Activated CD4-positive, alpha-beta T cell treated with anti-CD3 and anti-CD28 coated beads, Interleukin-2, amount 50 U/mL, for 16 hours (primary cell): ENCODE measurements around the gene LRP11.
"Not testable (repeated sequence)": the region's sequence is repeated elsewhere in the genome, so short reads cannot be mapped to it uniquely, and the experiment has no call there.

ENCODE experiments used
- DNase-seq: peaks from one replicate; pipeline ENCODE4 v3.0.0-alpha.2; 2020

LRP11 gene

DNA sequence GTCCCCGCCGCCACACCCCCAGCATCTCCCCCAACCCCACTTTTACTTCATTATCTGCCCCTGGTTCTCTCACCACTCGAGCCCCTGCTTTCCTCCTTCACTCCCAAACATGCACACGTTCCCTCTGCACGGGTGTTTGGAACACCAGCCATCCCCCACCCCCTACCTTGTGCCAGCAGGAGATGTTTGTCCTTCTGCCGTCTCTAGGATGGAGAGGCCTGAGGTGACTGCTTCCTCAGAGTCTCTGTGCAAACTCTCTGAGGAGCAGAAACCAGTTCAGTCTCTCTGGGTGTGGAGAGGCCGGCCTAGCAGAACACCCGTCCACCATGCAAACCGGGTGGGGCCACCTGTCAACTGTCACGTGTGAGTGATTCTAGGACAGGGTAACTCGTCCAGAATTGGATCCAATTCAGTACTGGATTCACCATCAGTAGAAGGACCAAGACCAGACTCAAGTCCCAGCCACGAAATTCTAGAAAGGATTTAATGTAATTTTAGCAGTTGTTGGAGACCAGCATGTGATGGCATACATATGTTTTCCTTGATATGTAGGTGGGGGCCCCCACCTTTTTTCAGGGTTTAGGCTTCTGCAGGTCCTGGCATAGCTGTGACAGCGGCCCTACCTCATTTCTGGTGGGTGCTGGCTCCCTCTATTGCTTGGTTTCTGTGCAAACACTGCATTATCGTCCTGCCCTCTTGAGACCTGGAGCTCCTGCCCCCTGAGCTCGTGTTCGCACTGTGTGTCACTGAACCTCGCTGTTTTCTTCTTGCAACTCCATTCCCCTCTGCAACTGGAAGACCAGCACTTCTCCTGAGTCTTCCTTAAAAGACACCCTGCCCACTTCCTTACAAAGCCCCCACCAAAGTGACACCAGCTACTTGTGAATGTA, 33.9 kb upstream of the LRP11 start, which contains the start of gene RAET1E:
TSS of gene RAET1E (minus strand) at position 259 of the 890 bp plus-strand sequence. CDS start 7,212 bp downstream, outside the sequence.
- DNase-seq: no peak

DNA sequence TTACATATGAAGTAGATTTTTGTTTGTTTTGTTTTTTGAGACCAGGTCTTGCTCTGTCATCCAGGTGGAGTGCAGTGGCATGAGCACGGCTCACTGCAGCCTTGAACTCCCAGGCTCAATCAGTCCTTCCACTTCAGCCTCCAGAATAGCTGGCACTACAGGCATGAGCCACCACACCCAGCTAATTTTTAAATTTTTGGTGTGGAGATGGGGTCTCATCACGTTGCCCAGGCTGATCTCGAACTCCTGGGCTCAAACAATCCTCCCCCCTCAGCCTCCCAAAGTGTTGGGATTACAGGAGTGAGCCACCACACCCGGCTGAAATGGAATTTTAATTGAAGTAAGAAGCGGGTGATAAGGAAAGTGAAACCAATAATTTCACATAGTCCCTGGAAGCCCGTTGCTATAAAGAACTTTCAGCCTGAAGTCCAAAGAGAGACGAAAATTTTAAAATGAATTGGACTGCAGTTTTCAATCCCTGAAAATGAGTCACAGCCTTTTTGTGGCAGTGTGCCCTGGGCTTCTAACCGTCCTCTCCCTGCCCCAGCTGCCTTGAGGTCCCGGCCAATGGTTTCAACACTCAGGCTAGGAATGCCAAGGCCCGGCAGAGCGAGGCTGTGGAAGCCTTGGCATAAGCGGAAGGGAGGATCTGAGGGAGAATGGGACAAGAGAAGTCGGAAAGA, 33.0 kb upstream of the LRP11 start:
- DNase-seq: no peak

DNA sequence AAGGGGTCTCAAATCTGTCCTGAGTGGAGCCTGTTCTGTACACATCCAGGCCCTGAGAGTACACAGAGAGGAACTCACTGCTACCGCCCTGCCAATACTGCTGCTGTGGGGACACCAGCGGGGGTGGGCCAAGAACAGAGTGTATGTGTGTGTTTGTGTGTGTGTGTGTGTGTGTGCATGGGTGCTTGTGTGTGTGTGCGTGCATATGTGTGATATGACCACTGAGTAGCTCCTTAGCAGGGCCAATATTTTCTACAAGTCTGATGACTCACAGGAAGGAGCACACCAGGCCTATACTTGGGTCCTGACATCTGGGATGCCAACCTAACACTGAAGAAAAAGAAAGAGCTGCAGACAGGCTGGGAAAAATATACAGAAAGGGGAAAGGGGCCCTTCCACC, 32.3 kb upstream of the LRP11 start:
- no peak for DNase-seq

DNA sequence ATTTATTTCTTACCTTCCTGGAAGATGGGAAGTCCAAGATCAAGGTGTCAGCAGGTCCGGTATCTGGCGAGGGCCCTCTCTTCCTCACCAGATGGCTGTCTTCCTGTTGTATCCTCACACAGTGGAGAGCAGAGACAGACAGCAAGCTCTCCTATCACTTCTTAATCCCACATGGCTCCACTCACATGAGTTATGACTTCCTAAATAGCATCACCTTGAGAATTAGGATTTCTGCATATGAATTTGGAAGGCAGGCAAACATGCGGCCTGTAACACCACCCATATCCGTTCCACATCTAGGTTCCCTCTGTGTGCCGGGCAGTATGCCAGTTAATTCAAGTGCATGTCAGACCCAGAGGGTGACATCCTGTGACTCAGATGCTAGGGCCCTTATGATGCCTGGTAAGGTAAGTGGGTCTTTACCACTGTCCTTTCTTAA, 31.7 kb upstream of the LRP11 start:
- peak; percentile 20 for DNase-seq

DNA sequence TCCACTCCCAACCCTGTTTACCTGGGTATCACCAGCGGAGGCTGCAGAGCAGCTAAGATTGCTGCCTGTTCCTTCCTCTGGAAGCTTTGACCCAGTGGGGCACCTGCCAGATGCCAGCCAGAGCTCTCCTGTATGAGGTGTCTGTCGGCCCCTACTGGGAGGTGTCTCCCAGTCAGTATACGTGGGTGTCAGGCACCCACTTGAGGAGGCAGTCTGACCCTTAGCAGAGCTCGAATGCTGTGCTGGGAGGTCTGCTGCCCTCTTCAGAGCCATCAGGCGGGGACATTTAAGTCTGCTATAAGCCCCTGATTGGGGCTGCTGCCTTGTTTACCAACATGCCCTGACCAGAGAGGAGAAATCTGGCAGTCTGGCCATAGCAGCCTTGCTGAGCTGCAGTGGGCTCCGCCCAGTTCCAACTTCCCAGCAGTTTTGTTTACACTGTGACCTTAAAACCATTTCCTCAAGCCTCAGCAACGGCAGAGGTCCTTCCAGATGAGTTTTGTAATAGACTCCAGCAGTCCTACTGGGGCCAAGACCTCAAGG, 31.0 kb upstream of the LRP11 start:
- DNase-seq: no peak

DNA sequence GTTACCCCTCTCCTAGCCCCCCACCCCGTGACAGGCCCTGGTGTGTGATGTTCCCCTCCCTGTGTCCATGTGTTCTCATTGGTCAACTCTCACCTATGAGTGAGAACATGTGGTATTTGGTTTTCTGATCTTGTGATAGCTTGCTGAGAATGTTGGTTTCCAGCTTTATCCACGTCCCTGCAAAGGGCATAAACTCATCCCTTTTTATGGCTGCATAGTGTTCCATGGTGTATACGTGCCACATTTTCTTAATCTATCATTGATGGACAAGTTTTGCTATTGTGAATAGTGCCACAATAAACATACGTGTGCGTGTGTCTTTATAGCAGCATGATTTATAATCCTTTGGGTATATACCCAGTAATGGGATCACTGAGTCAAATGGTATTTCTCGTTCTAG, 27.7 kb upstream of the LRP11 start:
- not testable (repeated sequence) for DNase-seq

DNA sequence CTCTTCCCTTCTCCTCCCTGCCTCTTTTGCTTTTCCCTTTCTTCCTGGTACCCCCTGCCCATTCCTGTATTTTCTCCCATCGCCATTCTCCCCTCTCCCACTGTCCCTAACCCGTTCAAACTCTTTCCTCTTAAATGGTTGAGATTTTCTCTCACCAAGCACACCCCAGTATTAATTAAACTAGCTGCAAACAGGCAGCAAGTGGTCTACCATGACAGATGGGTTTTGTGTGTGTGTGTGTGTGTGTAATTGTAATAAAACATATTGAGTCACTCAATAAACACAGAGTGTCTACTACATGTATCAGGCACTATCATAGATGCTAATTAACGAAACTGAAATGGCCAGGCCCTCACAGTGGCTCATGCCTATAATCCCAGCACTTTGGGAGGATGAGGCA, 27.1 kb upstream of the LRP11 start:
- DNase-seq: no peak

DNA sequence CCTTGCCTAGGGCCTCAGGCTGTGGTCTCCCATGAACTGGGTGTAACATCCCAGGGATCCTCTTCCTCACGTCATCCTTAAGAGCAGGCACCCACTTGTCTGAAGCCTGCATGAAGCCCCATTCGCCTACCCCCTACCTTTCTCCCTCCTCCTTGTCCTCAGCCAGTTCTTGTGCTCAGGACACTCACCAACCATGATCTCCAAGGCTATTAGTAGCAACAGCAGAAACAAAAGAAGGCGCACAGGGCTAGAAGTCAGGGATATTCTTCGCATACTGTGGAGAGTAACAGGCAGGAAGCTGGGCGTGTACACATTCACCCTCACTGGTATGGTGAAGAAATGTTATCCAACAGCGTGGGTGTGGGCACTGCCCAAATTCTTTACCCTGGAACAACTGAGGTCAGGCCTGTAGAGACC, 26.5 kb upstream of the LRP11 start:
- no peak for DNase-seq

DNA sequence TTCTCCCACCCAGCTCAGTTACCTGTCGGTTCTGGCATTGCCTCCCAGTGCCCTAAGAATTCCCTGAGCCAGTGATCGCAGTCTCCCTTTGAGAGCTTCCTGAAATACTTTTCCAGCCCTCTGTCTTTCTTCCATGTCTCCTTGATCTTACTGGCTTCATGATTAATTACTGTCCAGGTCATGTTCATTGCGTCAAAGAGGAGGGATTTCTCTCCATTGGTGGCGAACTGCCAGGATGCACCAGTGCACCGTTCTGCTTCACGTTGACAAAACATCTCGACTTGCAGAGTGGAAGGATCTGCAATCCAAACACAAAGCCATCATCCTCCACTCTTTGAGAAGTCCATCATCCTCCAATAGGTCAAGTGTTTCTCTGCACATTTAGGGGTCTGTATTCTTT, 25.2 kb upstream of the LRP11 start:
- DNase-seq: no peak

DNA sequence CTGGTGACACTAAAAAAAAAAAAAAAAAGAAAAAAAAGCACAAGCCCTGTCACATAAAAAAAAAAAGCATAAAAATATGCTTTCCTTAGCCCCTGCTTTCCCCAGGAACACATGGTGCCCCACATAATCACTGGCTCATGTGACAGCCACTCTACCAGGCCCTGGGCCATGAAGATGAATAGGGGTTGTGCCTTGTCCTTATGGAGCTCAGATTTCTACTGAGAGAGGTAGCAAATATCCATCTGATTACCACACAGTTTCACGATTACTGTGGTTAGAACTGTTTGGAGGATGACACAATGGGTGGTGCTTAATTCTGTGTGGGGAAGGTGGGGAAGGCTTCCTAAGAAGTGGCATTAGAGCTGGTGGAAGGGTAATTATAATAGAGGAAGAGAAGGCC, 24.5 kb upstream of the LRP11 start:
- DNase-seq: no peak

DNA sequence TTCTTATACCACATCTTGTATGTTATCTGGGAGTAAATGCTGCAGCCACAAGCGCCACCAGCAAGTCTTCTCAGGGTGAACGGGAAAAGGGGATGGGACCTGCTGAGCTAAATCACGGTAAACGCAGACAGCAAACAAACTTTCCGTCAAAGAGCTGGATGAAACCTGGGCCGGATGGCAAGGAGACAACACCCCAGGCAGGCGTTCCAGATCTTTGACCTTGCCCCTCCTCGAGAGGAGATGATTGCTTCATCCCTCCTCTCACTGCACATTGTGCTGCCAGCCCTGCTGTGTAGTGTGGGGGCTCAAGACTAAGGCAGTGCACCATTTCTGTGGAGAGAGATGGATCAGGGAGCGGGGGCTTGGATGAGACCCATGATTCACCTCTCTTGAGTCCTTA, 23.9 kb upstream of the LRP11 start:
- DNase-seq: no peak

DNA sequence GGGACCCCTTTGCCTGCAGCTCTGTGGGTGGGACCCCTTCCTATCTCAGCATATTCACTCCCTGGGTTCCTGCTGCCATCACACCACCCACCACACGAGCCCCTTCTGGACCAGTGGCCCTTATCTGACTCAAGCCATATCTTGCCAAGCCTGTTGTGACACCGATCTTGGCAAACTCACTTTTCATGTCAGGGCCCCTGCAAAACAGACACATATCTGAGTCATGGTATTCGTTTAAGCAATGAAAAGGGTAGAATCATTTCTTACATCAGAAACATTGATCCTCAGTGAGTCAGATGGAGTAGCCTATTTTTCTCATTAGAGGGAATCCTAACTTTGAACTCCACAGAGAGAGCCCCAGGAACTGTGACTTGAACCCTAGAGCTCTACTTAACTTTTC, 23.2 kb upstream of the LRP11 start:
- DNase-seq: no peak

DNA sequence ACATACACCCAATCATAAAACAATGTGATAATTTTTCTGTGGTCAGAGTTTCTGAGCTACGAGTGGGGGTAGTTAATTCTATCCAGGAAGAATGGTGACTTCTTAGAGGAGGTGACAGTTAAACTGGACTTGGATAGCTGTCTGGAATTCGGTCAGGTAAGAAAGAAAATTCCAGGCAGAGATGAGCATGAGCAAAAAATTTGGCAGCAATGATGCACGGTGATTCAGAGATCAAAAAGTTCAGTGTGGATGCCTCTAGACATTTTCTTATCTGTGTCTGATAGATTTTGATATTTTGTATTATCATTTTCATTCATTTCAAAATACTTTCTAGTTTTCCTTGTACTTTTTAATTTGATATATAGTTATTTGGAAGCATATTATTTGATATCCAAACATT, 21.7 kb upstream of the LRP11 start:
- DNase-seq: no peak

DNA sequence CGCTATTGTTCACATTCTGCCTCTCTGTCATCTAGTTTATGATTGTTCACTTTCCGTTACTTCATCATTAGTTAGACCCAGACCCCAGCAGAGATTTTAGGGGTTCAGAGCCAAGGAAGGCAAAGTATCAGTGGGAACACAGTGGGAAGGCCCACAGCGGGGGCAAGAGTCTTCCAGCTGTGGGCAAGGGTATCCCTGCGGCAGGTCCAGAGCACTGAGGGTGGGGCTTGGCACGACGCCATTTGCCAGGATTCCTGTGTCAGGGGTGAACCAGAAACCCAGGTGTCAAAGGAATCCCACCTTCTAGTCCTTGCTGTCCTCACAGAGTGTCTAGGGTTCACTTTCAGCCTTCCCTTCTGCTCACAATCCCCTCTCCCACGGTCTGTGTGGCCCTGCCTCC, 20.5 kb upstream of the LRP11 start:
- no peak for DNase-seq

DNA sequence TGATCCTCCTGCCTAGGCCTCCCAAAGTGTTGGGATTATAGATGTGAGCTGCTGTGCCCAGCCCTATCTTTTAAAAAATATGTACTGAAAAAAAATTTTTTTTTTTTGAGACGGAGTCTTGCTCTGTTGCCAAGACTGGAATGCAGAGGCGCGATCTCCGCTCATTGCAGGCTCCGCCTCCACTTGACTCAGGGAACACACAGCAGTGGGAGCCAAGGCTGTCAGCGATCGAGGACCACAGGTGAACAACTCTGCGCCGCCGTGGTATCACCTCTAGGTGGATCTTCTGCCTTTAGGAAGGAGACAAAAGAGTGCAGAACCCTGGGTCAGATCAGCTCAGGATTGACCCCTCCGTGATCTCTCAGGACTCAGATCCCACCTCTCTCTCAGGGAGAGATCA, 20.1 kb upstream of the LRP11 start:
- DNase-seq: no peak

DNA sequence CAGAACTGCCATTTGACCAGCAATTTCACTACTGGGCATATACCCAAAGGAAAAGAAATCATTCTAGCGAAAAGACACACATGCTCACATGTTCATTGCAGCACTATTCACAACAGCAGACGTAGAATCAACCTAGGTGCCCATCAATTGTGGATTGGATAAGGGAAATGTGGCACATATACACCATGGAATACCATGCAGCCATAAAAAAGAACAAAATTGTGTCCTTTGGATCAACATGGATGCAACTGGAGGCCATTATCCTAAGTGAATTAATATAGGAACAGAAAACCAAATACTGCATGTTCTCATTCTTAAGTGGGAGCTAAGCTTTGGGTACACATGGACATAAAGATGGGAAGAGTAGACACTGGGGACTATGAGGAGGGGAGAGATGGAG, 17.7 kb upstream of the LRP11 start:
- no peak for DNase-seq

DNA sequence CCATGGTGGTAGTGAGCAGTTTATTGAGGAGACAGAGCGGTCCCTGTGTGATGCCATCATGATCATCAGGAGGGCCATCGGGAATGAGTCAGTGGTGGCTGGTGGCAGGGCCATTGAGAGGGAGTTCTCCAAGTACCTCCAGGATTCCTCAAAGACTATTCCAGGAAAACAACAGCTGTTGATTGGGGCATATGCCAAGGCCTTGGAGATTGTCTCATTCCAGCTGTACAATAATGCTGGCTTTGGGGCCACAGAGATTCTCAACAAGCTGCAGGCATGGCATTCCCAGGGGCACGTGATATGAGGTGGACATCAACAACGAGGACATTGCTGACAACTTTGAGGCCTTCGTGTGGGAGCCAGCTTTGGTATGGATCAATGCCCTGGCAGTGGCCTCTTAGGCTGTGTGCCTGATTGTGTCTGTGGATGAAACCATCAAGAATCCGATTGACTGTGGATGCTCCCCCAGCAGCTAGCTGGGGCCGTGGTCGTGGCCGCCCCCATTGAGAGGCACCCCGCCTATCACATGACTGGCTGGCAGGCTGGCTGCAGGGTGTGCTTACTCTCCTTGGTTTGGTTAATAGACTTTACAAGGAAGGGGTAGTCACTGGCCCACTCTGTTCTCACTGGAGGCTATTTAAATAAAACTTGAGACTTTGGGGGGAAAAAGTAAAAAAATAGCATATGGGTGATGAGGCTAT, 17.1 kb upstream of the LRP11 start:
- DNase-seq: no peak

DNA sequence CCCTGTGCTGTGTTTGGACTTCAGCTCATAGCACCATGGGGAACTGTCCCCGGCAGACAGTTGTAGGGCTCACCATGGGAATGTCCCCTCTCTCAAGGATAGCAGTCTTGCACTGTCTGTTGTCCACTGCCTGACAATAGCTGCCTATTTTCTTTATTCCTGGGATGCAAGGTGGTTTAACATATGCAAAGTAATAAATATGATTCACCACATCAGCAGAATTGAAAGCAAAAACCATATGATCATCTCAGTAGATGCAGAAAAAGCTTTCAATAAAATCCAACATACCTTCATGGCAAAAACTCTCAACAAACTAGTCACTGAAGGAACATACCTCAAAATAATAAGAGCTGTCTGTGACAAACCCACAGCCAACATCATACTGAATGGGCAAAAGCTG, 13.5 kb upstream of the LRP11 start:
- no peak for DNase-seq

DNA sequence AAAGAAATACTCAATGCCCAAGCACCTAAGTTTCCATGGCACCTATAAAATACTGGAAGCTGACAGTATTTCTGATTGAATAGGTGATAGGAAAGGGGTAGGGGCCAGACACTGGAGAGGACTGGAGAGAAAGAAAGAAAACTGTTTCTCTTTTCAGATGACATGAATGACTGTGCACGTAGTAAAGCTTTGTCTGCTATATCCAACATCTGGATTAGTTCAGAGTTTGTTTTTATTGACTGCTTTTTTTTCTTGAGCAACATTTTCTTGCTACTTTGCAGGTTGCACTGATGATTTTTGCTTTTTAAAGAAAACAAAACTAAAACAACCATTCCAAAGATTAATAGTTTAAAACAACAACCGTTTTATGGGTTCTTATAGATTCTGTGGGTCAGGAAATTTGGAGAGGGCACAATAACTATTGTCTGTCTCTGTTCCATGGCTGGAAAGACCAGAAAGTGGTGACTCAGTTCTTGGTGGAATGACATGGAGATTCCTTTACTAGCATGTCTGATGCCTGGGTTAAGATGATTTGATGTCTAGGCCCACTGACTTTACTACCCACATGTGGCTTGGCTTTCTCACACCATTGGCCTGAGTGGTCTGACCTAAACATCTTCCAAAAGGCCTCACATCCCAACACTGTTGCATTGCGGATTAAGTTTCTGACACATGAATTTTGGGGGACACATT, 12.2 kb upstream of the LRP11 start:
- no peak for DNase-seq

DNA sequence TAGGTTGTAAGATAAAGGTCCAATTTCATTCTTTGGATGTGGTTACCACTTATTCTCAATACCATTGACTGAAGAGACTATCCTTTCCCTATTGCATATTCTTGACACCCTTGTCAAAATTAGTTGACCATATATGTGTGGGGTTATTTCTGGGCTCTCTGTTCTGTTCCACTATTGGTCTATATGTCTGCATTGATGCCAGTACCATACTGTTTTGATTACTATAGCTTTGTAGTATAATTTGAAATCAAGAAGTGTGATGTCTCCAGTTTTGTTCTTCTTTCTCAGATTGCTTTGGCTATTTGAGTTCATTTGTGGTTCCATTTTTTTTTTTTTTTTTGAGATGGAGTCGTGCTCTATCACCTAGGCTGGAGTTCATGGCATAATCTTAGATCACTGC, 8.1 kb upstream of the LRP11 start:
- no peak for DNase-seq

DNA sequence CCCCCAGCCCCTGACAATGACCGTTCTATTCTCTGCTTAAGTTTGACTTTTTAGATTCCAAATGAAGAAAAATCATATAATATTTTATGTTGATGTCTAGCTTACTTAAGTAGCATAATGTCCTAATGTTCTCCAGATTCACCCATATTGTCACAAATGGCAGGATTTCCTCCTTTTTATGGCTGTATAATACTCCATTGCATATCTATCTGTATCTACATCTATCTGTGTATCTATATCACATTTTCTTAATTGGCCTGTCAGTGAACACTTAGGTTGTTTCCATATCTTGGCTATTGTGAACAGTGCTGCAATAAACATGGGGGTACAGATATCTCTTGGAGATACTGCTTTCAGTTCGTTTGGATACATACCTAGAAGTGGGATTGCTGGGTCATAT, 7.0 kb upstream of the LRP11 start:
- DNase-seq: no peak

DNA sequence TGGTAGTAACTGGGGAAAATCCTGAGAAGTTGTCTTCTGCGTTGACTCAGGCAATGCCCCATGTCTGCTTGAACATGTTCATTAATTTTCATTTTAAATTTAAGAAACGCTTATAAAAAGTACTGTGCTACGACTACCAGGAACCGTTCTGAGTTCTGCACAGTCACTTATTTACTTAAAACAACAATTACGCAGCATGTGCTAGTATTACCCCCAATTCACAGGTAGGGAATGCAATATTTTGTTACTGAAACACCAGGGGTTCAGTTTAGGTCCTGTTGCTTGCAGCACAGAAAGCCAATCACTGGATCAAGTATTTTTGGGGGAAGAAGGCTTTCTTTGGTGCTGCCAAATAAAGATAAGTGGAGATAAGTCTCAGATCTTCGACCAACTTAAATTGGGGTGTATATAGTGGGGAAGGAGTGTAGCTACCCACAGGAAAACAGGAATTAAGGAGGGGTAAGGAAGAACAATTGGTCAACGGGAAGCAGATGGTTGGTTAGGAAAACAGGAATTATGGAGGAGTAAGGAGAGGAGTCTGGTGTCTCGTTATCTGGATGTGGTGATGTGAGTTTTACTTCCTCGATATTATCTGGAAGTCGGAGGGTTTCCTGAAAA, 5.2 kb upstream of the LRP11 start:
- no peak for DNase-seq
